CD4-positive, alpha-beta T cell treated with Interleukin-10 for 1 hour (primary cell): Measurements from ENCODE around the gene CCDC71L.

Experiments used
- DNase-seq: peaks from one replicate; pipeline ENCODE4 v3.0.0-alpha.2; 2020

The CCDC71L gene

GRCh38 chr7:106658316-106659165 is 2.4 kb downstream of the CCDC71L start:
- DNase-seq: no peak

GRCh38 chr7:106657085-106657991 is 3.6 kb downstream of the CCDC71L start:
- no peak for DNase-seq

DNA sequence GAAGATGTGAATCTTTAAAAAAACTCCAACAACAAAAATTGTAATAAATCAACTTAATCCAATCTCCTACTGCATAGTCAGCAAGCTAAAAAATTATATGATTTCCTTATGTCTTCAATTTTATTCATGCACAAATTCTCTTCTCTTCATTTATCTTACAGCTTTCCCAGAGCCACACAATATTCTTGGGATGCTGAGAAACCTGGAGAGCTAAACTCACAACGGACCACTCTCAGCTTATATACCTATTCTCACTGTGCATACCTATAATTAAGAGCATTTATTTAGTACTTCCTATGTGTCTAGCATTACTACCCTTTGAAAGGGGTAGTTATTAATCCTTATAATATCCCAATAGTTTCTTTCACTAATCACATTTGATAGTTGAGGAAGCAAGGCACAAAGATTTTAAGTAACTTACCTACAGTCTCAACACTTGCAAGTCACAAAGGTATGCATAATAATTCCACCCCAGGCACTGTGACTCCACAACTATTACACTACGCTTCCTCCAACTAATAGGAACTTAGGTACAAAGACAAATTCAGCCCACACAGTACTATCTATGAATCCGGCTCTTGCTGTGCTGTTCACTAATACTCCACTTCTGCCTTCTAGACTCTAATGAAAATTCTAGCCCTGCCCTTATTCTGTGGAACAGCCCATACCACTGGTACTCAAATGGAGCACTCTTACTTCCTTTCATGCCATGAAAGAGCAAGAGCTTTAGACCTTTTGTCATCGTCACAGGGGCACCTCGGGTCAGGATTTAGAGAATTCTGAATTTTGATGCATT is 5.1 kb downstream of the CCDC71L start:
- no peak for DNase-seq

DNA sequence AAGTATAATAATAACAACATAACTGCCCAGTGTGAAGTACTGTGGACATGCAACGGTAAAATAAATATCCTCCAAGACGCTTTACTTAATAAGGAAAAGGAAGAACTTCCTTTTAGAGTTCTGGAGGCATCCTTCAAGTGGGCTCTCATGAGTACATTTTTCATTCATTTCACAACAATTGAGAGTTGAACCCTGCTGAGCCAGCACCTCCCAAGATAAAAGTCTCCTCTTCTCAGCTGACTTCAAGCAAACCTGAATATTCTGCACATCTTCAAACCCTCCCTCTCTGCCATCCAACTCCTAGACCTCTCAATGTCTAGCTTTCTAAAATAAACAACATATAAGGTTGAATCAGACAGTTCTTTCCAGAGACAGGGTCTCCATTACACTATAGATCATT is 7.5 kb downstream of the CCDC71L start:
- DNase-seq: no peak

DNA sequence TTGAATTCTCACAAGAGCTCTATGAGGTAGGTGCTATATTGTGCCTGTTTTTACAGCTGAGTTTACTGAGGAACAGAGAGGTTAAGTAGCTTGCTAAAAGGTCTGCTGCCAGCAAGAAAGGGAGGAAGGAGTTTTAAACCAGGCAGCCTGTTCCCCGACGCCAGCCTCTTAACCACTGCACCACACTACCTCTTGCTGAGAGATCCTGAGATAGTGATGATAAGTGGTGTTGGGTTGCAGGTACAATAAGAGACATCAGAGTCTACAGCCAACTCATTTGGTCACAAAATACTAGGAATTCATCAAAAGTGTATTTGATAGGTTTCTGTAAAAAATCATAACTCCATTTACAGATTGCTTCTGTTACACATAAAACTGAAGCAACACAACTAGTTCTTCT is 8.0 kb downstream of the CCDC71L start:
- DNase-seq: no peak

- DNase-seq: no peak
Observed at GRCh38 chr7:106652092-106652491, 8.9 kb downstream of the CCDC71L start.

DNA sequence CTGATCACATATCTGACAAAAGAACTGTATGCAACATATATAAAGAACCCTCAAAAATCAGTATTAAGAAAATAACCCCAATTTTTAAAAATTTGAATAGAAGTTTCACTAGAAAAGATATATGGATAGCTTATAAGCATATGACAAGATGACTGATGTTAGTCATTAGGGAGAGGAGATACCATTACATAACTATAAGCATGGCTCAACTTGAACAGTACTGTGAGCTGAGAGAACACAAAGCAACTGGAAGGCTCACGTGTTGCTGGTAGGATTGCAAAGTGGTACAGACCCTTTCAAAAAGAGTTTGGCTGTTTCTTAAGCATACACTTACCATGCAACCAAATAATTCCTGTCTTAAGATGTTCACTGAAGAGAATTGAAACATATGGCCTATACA is 14.7 kb downstream of the CCDC71L start:
- no peak for DNase-seq

- no peak for DNase-seq
Observed at GRCh38 chr7:106644999-106645398, 16.0 kb downstream of the CCDC71L start.

GRCh38 chr7:106643216-106644000 is 17.6 kb downstream of the CCDC71L start:
- no peak for DNase-seq

DNA sequence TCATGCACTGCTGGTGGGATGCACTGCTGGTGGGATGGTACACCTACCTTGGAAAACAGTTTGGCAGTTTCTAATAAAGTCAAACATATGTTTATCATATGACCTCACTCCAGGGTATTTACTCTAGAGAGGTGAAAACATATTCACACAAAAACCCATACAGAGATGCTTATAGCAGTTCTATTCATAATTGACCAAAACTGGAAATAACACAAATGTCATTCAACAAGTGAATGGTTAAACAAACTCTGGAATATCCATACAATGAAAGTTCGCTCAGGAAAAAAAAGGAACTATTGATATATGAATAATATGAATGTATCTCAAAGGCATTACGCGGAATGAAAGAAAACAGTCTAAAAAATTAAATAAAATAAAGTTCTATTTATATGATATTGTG is 19.5 kb downstream of the CCDC71L start:
- no peak for DNase-seq

DNA sequence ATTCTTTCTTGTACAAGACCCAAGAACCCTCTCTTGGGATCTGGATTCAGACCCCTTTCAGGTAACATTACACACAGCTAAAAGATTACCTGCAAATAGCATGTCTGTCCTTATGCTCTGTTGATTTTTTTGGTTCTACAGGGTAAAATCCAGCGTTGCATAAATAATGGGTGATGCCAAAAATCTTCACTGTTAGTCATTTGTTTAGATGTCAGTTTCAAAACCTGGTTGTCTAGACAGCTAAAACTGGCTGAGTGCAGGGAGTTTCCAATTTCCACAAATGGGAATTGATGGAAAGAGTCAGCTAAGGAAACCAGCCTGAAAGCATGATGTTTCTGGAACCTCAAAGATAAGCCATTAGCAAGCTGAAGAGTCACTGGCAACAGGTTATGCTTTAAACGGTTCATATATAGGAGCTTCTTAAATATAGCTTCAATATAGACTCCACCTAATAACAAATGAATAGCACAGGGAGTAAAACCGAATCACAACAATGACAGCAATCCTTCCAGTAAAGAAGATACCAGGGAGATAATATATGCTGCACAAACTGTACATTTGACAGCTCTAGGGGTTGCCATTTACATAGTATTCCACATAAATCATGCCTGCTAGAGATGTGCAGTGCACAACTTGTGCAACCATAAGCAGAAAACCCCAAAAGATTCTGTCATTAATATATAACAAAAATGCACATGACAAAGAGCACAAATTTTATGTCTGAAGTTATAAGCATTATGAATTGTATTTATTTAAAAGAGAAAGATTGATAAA is 20.4 kb downstream of the CCDC71L start:
- DNase-seq: no peak

- DNase-seq: no peak
Observed at GRCh38 chr7:106639476-106640334, 21.3 kb downstream of the CCDC71L start.

- DNase-seq: no peak
Observed at GRCh38 chr7:106635411-106635810, 25.5 kb downstream of the CCDC71L start.

- no peak for DNase-seq
Observed at GRCh38 chr7:106634958-106635357, 26.0 kb downstream of the CCDC71L start.

DNA sequence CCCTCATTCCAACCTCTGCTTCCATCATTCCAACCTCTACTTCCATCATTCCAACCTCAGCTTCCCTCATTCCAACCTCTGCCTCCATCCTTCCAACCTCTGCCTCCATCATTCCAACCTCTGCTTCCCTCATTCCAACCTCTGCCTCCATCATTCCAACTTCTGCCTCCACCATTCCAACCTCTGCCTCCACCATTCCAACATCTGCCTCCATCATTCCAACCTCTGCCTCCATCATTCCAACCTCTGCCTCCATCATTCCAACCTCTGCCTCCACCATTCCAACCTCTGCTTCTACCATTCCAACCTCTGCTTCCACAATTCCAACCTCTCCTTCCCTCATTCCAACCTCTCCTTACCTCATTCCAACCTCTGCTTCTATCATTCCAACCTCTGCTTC is 30.3 kb downstream of the CCDC71L start:
- DNase-seq: no peak

- DNase-seq: no peak
Observed at GRCh38 chr7:106629516-106629915, 31.4 kb downstream of the CCDC71L start.

DNA sequence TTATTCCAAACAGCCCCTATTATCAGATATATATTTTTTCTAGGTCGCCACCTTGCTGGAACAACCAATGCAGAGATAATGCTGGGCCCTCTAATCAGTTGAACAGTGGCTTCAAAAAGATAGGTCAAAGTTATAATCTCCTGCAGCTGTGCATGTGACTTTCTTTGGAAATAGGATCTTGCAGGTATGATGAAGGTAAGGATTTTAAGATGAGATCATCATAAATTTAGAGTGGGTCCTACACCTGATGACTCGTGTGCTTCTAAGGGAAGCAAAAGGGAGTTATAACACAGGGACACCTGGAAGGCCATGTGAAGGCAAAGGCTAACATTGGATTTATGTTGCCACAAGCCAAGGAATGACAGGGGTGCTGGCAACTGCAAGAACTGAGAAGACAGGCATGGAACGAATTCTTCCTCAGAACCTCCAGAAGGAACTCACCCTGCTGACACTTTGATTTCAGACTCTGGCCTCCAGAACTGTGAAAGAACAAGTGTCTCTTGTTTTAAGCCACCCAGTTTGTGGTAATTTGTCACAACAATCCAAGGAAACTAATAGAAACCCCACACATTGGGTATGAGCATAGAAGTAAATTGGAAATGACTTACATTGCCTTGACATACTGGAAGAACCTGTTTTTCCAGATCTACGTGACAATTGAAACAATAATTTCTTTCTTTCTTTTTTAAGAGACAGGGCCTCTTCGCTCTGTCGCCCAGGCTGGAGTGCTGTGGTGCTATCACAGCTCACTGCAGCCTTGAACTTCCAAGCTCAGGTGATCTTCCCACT is 34.4 kb downstream of the CCDC71L start:
- DNase-seq: no peak

DNA sequence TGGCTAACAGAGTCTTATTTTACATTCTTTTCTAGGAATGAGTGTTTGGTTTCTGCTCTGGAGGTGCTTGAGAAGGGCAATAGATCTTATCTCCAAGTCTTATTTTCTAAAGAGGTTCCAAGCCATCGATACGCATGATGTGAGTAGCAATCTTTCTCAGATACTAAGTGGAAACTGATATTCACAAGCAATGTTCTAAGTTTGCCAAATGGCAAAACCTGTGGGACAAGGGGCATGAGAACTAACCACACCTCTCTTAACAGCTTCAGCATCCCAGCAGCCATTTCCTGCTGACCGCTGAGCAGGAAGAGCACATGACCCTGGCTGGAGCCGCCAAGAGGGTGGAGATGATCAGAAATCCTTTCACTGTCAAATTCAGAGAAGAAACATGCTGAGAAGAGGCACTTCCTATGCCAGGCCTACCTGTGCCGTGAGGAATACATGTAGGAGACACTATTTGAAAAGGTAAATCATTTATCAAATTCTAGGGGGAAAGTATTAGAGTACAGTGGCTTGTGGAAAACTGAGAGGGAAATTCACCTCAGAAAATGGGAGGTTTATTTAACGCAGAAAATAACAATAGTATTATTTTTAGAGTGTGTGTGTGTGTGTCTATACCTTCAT is 35.2 kb downstream of the CCDC71L start:
- DNase-seq: no peak

DNA sequence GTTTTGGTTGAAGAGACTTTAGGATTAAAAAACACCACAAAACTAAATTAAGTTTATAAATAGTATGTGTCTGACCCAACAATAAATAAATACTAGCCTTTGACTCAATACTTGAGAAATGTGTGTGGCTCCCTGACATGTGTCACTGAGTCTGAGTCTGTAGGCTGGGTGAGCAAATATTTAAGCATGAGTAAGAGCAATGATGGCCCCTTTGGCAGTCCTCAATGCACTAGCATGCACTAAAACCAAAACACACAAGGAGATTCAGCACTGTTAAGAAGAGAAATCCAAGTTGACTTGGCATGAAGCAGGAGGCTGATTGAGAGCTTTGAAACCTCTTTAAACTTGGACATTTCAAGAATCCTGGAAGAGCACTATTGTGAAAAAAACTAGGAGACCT is 37.1 kb downstream of the CCDC71L start:
- no peak for DNase-seq
